OCI-LY7 (cell line): Measurements from ENCODE around the gene SPIB. TPM values are rescaled to one million over a fixed set of nuclear protein-coding genes. Genes with fewer than 3 reads are reported as not detected.

Experiments used
- BruUV-seq: library from RNA; stranded (reverse); fragments of 400-500 nt; replicated peaks from 2 replicates; lab custom pipeline; 2021; lab: Mats Ljungman, UMichigan
- CTCF ChIA-PET: fragments of 300-600 bp; sonication (Branson Sonifier 250); formaldehyde crosslinking; loops from one replicate; lab custom pipeline; 2022; ENCODE audit warnings: antibody characterized with exemption; ENCODE audit not compliant: unreplicated experiment; lab: Charles Lee
- POLR2A ChIA-PET: fragments of 300-600 bp; sonication (Branson Sonifier 250); formaldehyde crosslinking; loops from one replicate; lab custom pipeline; 2022; ENCODE audit warnings: antibody characterized with exemption; lab: Charles Lee
- DNase-seq: peaks from one replicate; pipeline ENCODE4 v3.0.0-alpha.2; 2015; ENCODE audit warnings: low spot score
- H2AFZ ChIP-seq: fragments of 200-600 bp; sonication (generic), shearing (Covaris generic); 2 replicates; pipeline ENCODE4 v1.6.1; 2014; ENCODE audit warnings: mild to moderate bottlenecking, antibody characterized with exemption, low read length, moderate library complexity
- H3K27ac ChIP-seq: fragments of 200-600 bp; sonication (generic); 2 replicates; pipeline ENCODE4 v1.5.1; 2014; ENCODE audit warnings: mixed run types, low read depth, mild to moderate bottlenecking, moderate library complexity, low read length, inconsistent platforms; ENCODE audit not compliant: poor library complexity, severe bottlenecking
- H3K36me3 ChIP-seq: fragments of 200-600 bp; sonication (generic); 2 replicates; pipeline ENCODE4 v1.6.1; 2014; ENCODE audit warnings: mild to moderate bottlenecking, antibody characterized with exemption, low read length, moderate library complexity, mixed read lengths; ENCODE audit not compliant: insufficient read depth
- H3K4me1 ChIP-seq: fragments of 200-600 bp; sonication (generic); 2 replicates; pipeline ENCODE4 v1.5.1; 2014; ENCODE audit warnings: mild to moderate bottlenecking, low read length; ENCODE audit not compliant: insufficient read depth, poor library complexity, severe bottlenecking
- H3K4me2 ChIP-seq: fragments of 200-600 bp; sonication (generic); 2 replicates; pipeline ENCODE4 v1.6.1; 2014; ENCODE audit warnings: mild to moderate bottlenecking, low read length
- H3K4me3 ChIP-seq: fragments of 200-600 bp; sonication (generic); 2 replicates; pipeline ENCODE4 v1.5.1; 2014; ENCODE audit warnings: mild to moderate bottlenecking, low read depth, low read length; ENCODE audit not compliant: poor library complexity, severe bottlenecking
- H3K79me2 ChIP-seq: fragments of 200-600 bp; sonication (generic); 2 replicates; pipeline ENCODE4 v1.6.1; 2016; ENCODE audit warnings: low read depth, mild to moderate bottlenecking, low read length, moderate library complexity, mixed read lengths; ENCODE audit not compliant: insufficient read depth
- H3K9me2 ChIP-seq: fragments of 200-600 bp; sonication (generic); 2 replicates; pipeline ENCODE4 v1.6.1; 2016; ENCODE audit warnings: mild to moderate bottlenecking, low read length, mixed read lengths; ENCODE audit not compliant: insufficient read depth
- H3K9me3 ChIP-seq: fragments of 200-600 bp; sonication (generic); 2 replicates; pipeline ENCODE4 v1.6.1; 2014; ENCODE audit warnings: mild to moderate bottlenecking, mixed run types, low read length, mixed read lengths
- H4K20me1 ChIP-seq: fragments of 200-600 bp; sonication (generic); 2 replicates; pipeline ENCODE4 v1.6.1; 2014; ENCODE audit warnings: mild to moderate bottlenecking, antibody characterized with exemption, low read length, moderate library complexity, mixed read lengths; ENCODE audit not compliant: insufficient read depth
- EZH2phosphoT487 ChIP-seq: fragments of 200-600 bp; sonication (generic); IDR thresholded peaks from 2 replicates; pipeline ENCODE4 v1.6.1; 2018; ENCODE audit warnings: low read depth, borderline replicate concordance, mild to moderate bottlenecking, mixed run types, antibody characterized with exemption, low read length, moderate library complexity, mixed read lengths
- intact Hi-C: fragments of 100-400 bp; cut with micrococcal nuclease; formaldehyde crosslinking; loops from one replicate; pipeline ENCODE4 v1.10.0; 2022; ENCODE audit not compliant: unreplicated experiment
- total RNA-seq, 2 experiments: library from RNA; depleted of rRNA in 1 of 2; stranded (reverse); fragments of >200 nt in 1 of 2; shearing (Covaris generic) in 1 of 2; gene quantifications; 2 replicates each; pipeline ENCODE4 v1.2.3, GENCODE V29; 2014 to 2022
- TF ChIP-seq, protein P1 (sequence below): fragments of 200-600 bp; sonication (generic); conservative IDR thresholded peaks from 2 replicates; pipeline ENCODE4 v1.5.1; 2014; ENCODE audit warnings: mild to moderate bottlenecking, antibody characterized with exemption, low read length, moderate library complexity, mixed read lengths

Gene SPIB
- total RNA-seq, 2 experiments from 2014 or later = 99.4 to 145 TPM

DNA sequence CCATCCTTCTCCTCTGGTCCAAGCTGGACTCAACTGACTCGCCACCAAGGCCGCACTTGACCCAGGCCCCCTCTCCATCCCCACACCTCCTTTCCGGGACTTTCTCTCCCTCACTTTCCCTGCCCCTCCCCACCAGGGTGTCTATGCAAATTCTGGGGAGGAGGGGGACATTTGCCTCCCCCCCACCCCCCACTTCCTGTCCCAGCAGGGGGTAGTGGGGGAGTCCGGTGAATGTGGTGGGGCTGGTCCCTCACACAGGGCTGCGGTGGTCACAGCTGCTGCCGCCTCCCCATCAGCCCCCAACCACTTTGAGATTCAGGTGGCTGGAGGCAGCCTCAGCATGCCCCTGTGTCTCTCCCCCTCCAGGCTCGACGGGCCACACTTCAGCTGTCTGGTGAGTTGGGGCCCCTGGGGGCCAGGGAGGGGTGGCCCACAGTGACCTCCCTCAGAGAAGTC lies 870 bp downstream of the SPIB start:
- Histone ChIP-seq H3K4me1 (peaks cover 58% of the 10 kb centered on the region), H3K4me3 (peak overlapping the region; percentile 80), H3K9me3 (peaks cover 5% of the 10 kb centered on the region; the same call in 1 of the 2 replicates), H3K79me2 (peaks cover 41% of the 10 kb centered on the region), H2AFZ (no peak overlapping the region), H3K9me2 (no peaks in the 10 kb centered on the region), H3K27ac (peak overlapping the region; percentile 91), H4K20me1 (no peaks in the 10 kb centered on the region; the same call in 1 of the 2 replicates), H3K4me2 (peak overlapping the region; percentile 92), H3K36me3 (peaks cover 56% of the 10 kb centered on the region)
- BruUV-seq = no TSS peak
- TF ChIP-seq EZH2phosphoT487 = no peak
- TF ChIP-seq, protein P1, sequence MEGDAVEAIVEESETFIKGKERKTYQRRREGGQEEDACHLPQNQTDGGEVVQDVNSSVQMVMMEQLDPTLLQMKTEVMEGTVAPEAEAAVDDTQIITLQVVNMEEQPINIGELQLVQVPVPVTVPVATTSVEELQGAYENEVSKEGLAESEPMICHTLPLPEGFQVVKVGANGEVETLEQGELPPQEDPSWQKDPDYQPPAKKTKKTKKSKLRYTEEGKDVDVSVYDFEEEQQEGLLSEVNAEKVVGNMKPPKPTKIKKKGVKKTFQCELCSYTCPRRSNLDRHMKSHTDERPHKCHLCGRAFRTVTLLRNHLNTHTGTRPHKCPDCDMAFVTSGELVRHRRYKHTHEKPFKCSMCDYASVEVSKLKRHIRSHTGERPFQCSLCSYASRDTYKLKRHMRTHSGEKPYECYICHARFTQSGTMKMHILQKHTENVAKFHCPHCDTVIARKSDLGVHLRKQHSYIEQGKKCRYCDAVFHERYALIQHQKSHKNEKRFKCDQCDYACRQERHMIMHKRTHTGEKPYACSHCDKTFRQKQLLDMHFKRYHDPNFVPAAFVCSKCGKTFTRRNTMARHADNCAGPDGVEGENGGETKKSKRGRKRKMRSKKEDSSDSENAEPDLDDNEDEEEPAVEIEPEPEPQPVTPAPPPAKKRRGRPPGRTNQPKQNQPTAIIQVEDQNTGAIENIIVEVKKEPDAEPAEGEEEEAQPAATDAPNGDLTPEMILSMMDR = no peak
- CTCF ChIA-PET = no interaction called here
- POLR2A ChIA-PET = no interaction called here
- peak; percentile 89 for DNase-seq
- intact Hi-C loops = no loop called here

DNA sequence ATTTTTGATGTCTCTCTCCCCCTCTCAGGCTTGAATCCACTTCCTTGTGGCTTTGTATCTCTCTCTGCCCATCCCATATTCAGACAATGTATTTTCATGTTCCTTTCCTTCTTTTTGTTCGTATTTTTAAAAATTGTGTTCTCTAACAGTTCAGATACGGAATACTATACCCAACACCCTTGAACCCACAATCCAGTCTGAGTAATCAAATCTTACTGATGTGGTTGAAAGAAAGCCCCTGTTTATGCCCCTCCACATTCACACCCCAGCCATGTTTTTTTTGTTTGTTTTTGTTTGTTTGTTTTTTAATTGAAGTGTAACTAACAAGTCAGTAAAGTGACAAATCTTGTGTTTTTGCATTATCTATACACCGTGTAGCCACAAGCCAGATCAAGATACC lies 1.4 kb downstream of the SPIB start:
- Histone ChIP-seq H2AFZ (no peak overlapping the region), H3K4me1 (peaks cover 53% of the 10 kb centered on the region), H3K4me2 (peak overlapping the region; percentile 92), H4K20me1 (no peaks in the 10 kb centered on the region; the same call in 1 of the 2 replicates), H3K79me2 (peaks cover 41% of the 10 kb centered on the region), H3K9me3 (peaks cover 5% of the 10 kb centered on the region; the same call in 1 of the 2 replicates), H3K9me2 (no peaks in the 10 kb centered on the region), H3K36me3 (peaks cover 56% of the 10 kb centered on the region), H3K4me3 (peak overlapping the region; percentile 80), H3K27ac (peak overlapping the region; percentile 91)
- no peak for DNase-seq
- BruUV-seq = TSS peak; percentile 74
- ChIA-PET POLR2A (no interaction called here), CTCF (no interaction called here)
- intact Hi-C loops = no loop called here
- TF ChIP-seq, protein P1 = no peak

DNA sequence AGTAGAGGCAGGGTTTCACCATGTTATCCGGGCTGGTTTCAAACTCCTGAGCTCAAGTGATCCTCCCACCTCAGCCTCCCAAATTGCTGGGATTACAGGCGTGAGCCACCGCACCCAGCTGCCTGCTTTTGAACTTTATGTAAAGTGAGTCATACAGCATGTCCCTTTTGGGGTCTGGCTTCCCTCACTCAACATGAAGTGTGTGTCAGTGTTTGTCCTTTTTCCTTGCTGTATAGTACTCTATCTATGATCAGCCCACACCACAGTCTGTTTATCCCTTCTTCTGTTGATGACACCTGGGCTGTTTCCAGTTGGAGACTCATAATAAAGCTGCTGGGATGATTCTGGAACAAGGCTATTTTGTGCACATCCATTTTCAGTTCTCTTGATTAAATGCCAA lies 2.1 kb downstream of the SPIB start:
- BruUV-seq = no TSS peak
- peaks cover 62% of the 10 kb centered on the region for H3K36me3 ChIP-seq
- POLR2A ChIA-PET = no interaction called here
- H3K4me1 ChIP-seq = peaks cover 49% of the 10 kb centered on the region
- H3K9me3 ChIP-seq = peaks cover 5% of the 10 kb centered on the region; the same call in 1 of the 2 replicates
- H3K4me3 ChIP-seq = peak overlapping the region; percentile 80
- H3K79me2 ChIP-seq = peaks cover 41% of the 10 kb centered on the region
- intact Hi-C loops = no loop called here
- CTCF ChIA-PET = no interaction called here
- no peak for DNase-seq
- H3K4me2 ChIP-seq = peak overlapping the region; percentile 92
- TF ChIP-seq EZH2phosphoT487 = no peak
- TF ChIP-seq, protein P1 = no peak
- H4K20me1 ChIP-seq = no peaks in the 10 kb centered on the region; the same call in 1 of the 2 replicates
- H2AFZ ChIP-seq = no peak overlapping the region
- H3K27ac ChIP-seq = peak overlapping the region; percentile 91
- H3K9me2 ChIP-seq = no peaks in the 10 kb centered on the region
